ENCODE measurements around the gene CACNG4.

Gene CACNG4

DNA sequence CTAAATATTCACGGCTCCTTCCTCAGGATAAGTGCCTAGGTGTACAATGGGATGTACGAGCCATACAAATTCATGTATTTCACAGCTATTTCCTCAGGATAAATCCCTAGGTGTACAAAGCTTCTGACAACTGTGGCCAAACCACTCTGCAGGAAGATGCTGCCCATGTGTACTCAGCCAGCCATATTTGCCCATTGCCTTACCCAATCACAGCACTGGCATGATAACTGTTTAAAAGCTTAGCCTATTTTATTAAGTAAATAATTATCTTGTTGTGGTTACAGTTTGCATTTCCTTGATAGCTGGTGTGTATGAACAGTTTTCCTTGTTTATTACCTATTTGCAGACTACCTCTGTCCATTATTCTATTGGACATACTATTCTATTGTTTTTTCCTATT lies 115.0 kb downstream of the CACNG4 start:
- TF ChIP-seq ARNT (IDR thresholded peaks at IDR 0.05) (no peak), FOXA1 (IDR thresholded peaks at IDR 0.05) (no peak), FOXM1 (IDR thresholded peaks at IDR 0.05; ENCODE audit: borderline replicate concordance) (no peak), TARDBP (IDR thresholded peaks at IDR 0.05) (no peak), NFRKB (IDR thresholded peaks at IDR 0.05) (no peak), FOXK2 (IDR thresholded peaks at IDR 0.05) (no peak)
- no peak for DNase-seq (ENCODE audit: extremely low spot score)
- ChIA-PET CTCF (no interaction called here), POLR2A (no interaction called here)

DNA sequence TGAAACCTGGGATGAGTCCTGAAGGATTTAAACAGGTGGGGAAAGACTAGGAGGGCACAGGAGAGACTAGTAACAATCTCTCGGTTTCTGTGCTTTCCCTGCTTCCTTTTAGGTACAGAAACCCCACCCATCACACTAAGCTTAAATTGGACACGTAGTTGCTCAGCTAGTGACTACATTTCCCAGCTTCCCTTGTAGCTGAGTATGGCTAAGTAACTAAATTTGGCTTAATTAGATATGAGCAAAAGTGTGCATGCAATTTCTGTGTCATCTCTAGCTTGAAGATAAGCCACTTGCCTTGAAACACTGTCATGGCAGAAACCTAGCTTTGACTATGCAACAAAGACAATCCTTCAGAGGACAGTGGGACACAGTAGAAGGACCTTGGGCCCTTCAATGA lies 116.3 kb downstream of the CACNG4 start:
- ChIA-PET CTCF (no interaction called here), POLR2A (no interaction called here)
- DNase-seq (ENCODE audit: extremely low spot score), result no peak
- no peak for TF ChIP-seq LEF1 (IDR thresholded peaks at IDR 0.05; ENCODE audit: borderline replicate concordance)
- no peak for TF ChIP-seq BHLHE40 (IDR thresholded peaks at IDR 0.05; ENCODE audit: borderline replicate concordance)
- TF ChIP-seq ZNF384 (IDR thresholded peaks at IDR 0.05), result no peak
- TF ChIP-seq FOXA1 (IDR thresholded peaks at IDR 0.05), result no peak
- TF ChIP-seq SUZ12 (IDR thresholded peaks at IDR 0.05), result no peak
- TF ChIP-seq L3MBTL2 (conservative IDR thresholded peaks at IDR 0.05), result no peak
- TF ChIP-seq CTBP1 (IDR thresholded peaks at IDR 0.05; ENCODE audit: borderline replicate concordance), result no peak
- no peak for TF ChIP-seq ELF4 (IDR thresholded peaks at IDR 0.05)
- TF ChIP-seq FOXM1 (IDR thresholded peaks at IDR 0.05; ENCODE audit: borderline replicate concordance), result no peak
- no peak for TF ChIP-seq ARNT (IDR thresholded peaks at IDR 0.05)
- TF ChIP-seq NFRKB (IDR thresholded peaks at IDR 0.05), result no peak
- no peak for TF ChIP-seq FOXK2 (IDR thresholded peaks at IDR 0.05)
- TF ChIP-seq TARDBP (IDR thresholded peaks at IDR 0.05), result no peak
- TF ChIP-seq HDGF (IDR thresholded peaks at IDR 0.05; ENCODE audit: borderline replicate concordance), result no peak
- no peak for TF ChIP-seq SP1 (IDR thresholded peaks at IDR 0.05)
- TF ChIP-seq, protein P1, sequence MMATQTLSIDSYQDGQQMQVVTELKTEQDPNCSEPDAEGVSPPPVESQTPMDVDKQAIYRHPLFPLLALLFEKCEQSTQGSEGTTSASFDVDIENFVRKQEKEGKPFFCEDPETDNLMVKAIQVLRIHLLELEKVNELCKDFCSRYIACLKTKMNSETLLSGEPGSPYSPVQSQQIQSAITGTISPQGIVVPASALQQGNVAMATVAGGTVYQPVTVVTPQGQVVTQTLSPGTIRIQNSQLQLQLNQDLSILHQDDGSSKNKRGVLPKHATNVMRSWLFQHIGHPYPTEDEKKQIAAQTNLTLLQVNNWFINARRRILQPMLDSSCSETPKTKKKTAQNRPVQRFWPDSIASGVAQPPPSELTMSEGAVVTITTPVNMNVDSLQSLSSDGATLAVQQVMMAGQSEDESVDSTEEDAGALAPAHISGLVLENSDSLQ (IDR thresholded peaks at IDR 0.05), result no peak

DNA sequence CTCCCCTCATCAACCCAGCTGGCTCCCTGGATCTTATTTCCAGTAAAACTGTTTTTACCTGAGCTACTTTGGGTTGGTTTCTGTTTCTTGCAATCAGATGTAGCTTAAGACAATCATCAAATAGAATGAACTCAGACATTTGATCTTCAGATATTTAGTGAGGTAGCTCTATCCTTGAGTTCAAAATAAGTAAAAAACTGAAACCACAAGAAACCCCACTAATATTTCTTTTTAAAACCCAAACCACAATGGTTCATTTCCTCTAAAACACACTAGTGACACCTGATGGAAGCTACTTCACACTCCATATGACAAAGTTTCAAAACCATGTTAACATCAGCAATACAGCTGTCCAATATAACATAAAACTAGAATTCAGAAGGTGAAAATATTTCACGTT lies 117.6 kb downstream of the CACNG4 start:
- TF ChIP-seq L3MBTL2 (conservative IDR thresholded peaks at IDR 0.05) (no peak), ZNF384 (IDR thresholded peaks at IDR 0.05) (no peak), ARNT (IDR thresholded peaks at IDR 0.05) (no peak), ELF4 (IDR thresholded peaks at IDR 0.05) (no peak), HDGF (IDR thresholded peaks at IDR 0.05; ENCODE audit: borderline replicate concordance) (no peak), SUZ12 (IDR thresholded peaks at IDR 0.05) (no peak), FOXA1 (IDR thresholded peaks at IDR 0.05) (no peak), FOXK2 (IDR thresholded peaks at IDR 0.05) (no peak), LEF1 (IDR thresholded peaks at IDR 0.05; ENCODE audit: borderline replicate concordance) (no peak), NFRKB (IDR thresholded peaks at IDR 0.05) (no peak), TARDBP (IDR thresholded peaks at IDR 0.05) (no peak), SP1 (IDR thresholded peaks at IDR 0.05) (no peak), FOXM1 (IDR thresholded peaks at IDR 0.05; ENCODE audit: borderline replicate concordance) (no peak), CTBP1 (IDR thresholded peaks at IDR 0.05; ENCODE audit: borderline replicate concordance) (no peak), BHLHE40 (IDR thresholded peaks at IDR 0.05; ENCODE audit: borderline replicate concordance) (no peak)
- TF ChIP-seq, protein P1 (IDR thresholded peaks at IDR 0.05), result no peak
- ChIA-PET POLR2A (no interaction called here), CTCF (no interaction called here)
- no peak for DNase-seq (ENCODE audit: extremely low spot score)
